HG03558 (cell line): Measurements from ENCODE around the gene STEAP4.

Experiments used
- ATAC-seq: cut with Tn5 transposase; IDR thresholded peaks from one replicate; pipeline ENCODE4 v1.9.1; 2021; ENCODE audit warnings: moderate number of reproducible peaks; ENCODE audit not compliant: unreplicated experiment; ENCODE audit errors: extremely low read depth

Gene STEAP4

GRCh38 chr7:88314061-88314491 lies 7.4 kb upstream of the STEAP4 start:
- ATAC-seq: no peak

GRCh38 chr7:88312061-88312663 lies 5.5 kb upstream of the STEAP4 start:
- ATAC-seq: no peak

- no peak for ATAC-seq
These were observed 5.0 kb upstream of the STEAP4 start for GRCh38 chr7:88311675-88312036.

GRCh38 chr7:88310956-88311674 lies 4.4 kb upstream of the STEAP4 start:
- no peak for ATAC-seq

GRCh38 chr7:88309819-88310218 lies 3.1 kb upstream of the STEAP4 start:
- ATAC-seq: no peak

GRCh38 chr7:88307823-88308222 lies 1.1 kb upstream of the STEAP4 start:
- no peak for ATAC-seq

- no peak for ATAC-seq
These were observed 718 bp upstream of the STEAP4 start for GRCh38 chr7:88307412-88307811.

- no peak for ATAC-seq
These were observed 1.6 kb downstream of the STEAP4 start for GRCh38 chr7:88305044-88305443.

- ATAC-seq: no peak
These were observed 4.2 kb downstream of the STEAP4 start for GRCh38 chr7:88302486-88302885.

GRCh38 chr7:88301924-88302323 lies 4.8 kb downstream of the STEAP4 start:
- no peak for ATAC-seq

- no peak for ATAC-seq
These were observed 6.2 kb downstream of the STEAP4 start for GRCh38 chr7:88300401-88300945.

GRCh38 chr7:88299126-88299525 lies 7.6 kb downstream of the STEAP4 start:
- ATAC-seq: no peak

GRCh38 chr7:88293866-88294265 lies 12.8 kb downstream of the STEAP4 start:
- ATAC-seq: no peak

GRCh38 chr7:88291398-88292173 lies 15.1 kb downstream of the STEAP4 start:
- no peak for ATAC-seq

GRCh38 chr7:88290491-88290890 lies 16.2 kb downstream of the STEAP4 start:
- ATAC-seq: no peak

GRCh38 chr7:88289564-88290025 lies 17.1 kb downstream of the STEAP4 start:
- ATAC-seq: no peak

- ATAC-seq: no peak
These were observed 24.9 kb downstream of the STEAP4 start for GRCh38 chr7:88281749-88282148.

- no peak for ATAC-seq
These were observed 25.9 kb downstream of the STEAP4 start for GRCh38 chr7:88280801-88281200.

GRCh38 chr7:88279323-88279722 lies 27.4 kb downstream of the STEAP4 start:
- ATAC-seq: no peak

- ATAC-seq: no peak
These were observed 27.8 kb downstream of the STEAP4 start for GRCh38 chr7:88278881-88279280.

- ATAC-seq: no peak
These were observed 30.0 kb downstream of the STEAP4 start for GRCh38 chr7:88276605-88277153.
